ENCODE results near the gene GRM1. TPM values are rescaled to one million over a fixed set of nuclear protein-coding genes. Genes with fewer than 3 reads are reported as not detected.
"Not testable (repeated sequence)": the region's sequence is repeated elsewhere in the genome, so short reads cannot be mapped to it uniquely, and the experiment has no call there.

Gene GRM1
- total and polyA plus RNA-seq, 7 experiments from 2014 or later = not detected

- no peak overlapping the region for H3K27ac Mint-ChIP-seq
Observed at GRCh38 chr6:146219101-146219500, 190.2 kb downstream of the GRM1 start.

GRCh38 chr6:146224449-146224848 is 195.6 kb downstream of the GRM1 start:
- Mint-ChIP-seq H3K27me3 (peaks cover 0 to 4% (median 0%) of the 10 kb centered on the region in 5 donors), H3K36me3 (no peaks in the 10 kb centered on the region), H3K27ac (no peak overlapping the region), H3K4me3 (no peak overlapping the region), H3K9me3 (peaks cover 0 to 5% (median 0%) of the 10 kb centered on the region in 11 donors), H3K4me1 (no peaks in the 10 kb centered on the region)
- Histone ChIP-seq H3K4me3 (ENCODE audit: low read length) (no peak overlapping the region), H3K9me3 (ENCODE audit: control insufficient read depth in 2 of 3, low read length in 3 of 3) (no peaks in the 10 kb centered on the region), H3K4me1 (ENCODE audit: control insufficient read depth in 2 of 2, insufficient read depth in 2 of 2, low read length in 2 of 2) (no peaks in the 10 kb centered on the region), H3K27ac (ENCODE audit: low read depth, low read length) (no peak overlapping the region), H3K27me3 (ENCODE audit: control insufficient read depth in 2 of 2, insufficient read depth in 2 of 2, low read length in 2 of 2) (no peaks in the 10 kb centered on the region), H3K36me3 (ENCODE audit: control insufficient read depth in 2 of 3, insufficient read depth in 3 of 3, low read length in 3 of 3) (no peaks in the 10 kb centered on the region)
- CTCF ChIA-PET = interaction anchor here (0.5 kb wide), 1 partner anchor 440 kb away, joined by 3 read pairs; no protein-coding TSS in a partner anchor
- intact Hi-C loops (cut with micrococcal nuclease) = no loop called here
- no peak for DNase-seq
- ATAC-seq = no peak
- POLR2A ChIA-PET = no interaction called here

More at GRCh38 chr6:146219101-146219500, 190.2 kb downstream of the GRM1 start:
- Histone ChIP-seq H3K4me3 (ENCODE audit: low read length) (no peak overlapping the region), H3K27me3 (ENCODE audit: control insufficient read depth in 2 of 2, insufficient read depth in 2 of 2, low read length in 2 of 2) (no peaks in the 10 kb centered on the region), H3K27ac (ENCODE audit: low read depth, low read length) (no peak overlapping the region), H3K4me1 (ENCODE audit: control insufficient read depth in 2 of 2, insufficient read depth in 2 of 2, low read length in 2 of 2) (no peaks in the 10 kb centered on the region), H3K9me3 (ENCODE audit: control insufficient read depth in 2 of 3, low read length in 3 of 3) (no peaks in the 10 kb centered on the region), H3K36me3 (ENCODE audit: control insufficient read depth in 2 of 3, insufficient read depth in 3 of 3, low read length in 3 of 3) (no peaks in the 10 kb centered on the region)
- intact Hi-C loops (cut with micrococcal nuclease) = no loop called here
- ATAC-seq (no peak), DNase-seq (no peak)
- CTCF ChIA-PET = no interaction called here
- H3K9me3 Mint-ChIP-seq = peaks cover 0 to 5% (median 0%) of the 10 kb centered on the region in 11 donors
- H3K36me3 Mint-ChIP-seq = no peaks in the 10 kb centered on the region
- POLR2A ChIA-PET = no interaction called here
- H3K27me3 Mint-ChIP-seq = peaks cover 0 to 4% (median 0%) of the 10 kb centered on the region in 5 donors
- no peak overlapping the region for H3K4me3 Mint-ChIP-seq
- peaks cover 0 to 2% (median 0%) of the 10 kb centered on the region in 7 donors for H3K4me1 Mint-ChIP-seq

- no peak for ATAC-seq
- intact Hi-C loops (cut with micrococcal nuclease) = no loop called here
- Histone ChIP-seq H3K36me3 (ENCODE audit: control insufficient read depth in 2 of 3, insufficient read depth in 3 of 3, low read length in 3 of 3) (no peaks in the 10 kb centered on the region), H3K9me3 (ENCODE audit: control insufficient read depth in 2 of 3, low read length in 3 of 3) (no peaks in the 10 kb centered on the region), H3K27me3 (ENCODE audit: control insufficient read depth in 2 of 2, insufficient read depth in 2 of 2, low read length in 2 of 2) (no peaks in the 10 kb centered on the region), H3K4me1 (ENCODE audit: control insufficient read depth in 2 of 2, insufficient read depth in 2 of 2, low read length in 2 of 2) (no peaks in the 10 kb centered on the region), H3K4me3 (ENCODE audit: low read length) (no peak overlapping the region), H3K27ac (ENCODE audit: low read depth, low read length) (no peak overlapping the region)
- DNase-seq = no peak
- H3K9me3 Mint-ChIP-seq = peaks cover 0 to 5% (median 0%) of the 10 kb centered on the region in 11 donors
- H3K27ac Mint-ChIP-seq = no peak overlapping the region
- H3K27me3 Mint-ChIP-seq = peaks cover 0 to 4% (median 0%) of the 10 kb centered on the region in 5 donors
- H3K4me3 Mint-ChIP-seq = no peak overlapping the region
- ChIA-PET CTCF (interaction anchor here (0.5 kb wide), 1 partner anchor 439 kb away, joined by 3 read pairs; no protein-coding TSS in a partner anchor), POLR2A (no interaction called here)
- no peaks in the 10 kb centered on the region for H3K36me3 Mint-ChIP-seq
- no peaks in the 10 kb centered on the region for H3K4me1 Mint-ChIP-seq
Observed at GRCh38 chr6:146224988-146225387, 196.1 kb downstream of the GRM1 start.

- Mint-ChIP-seq H3K27ac (no peak overlapping the region), H3K27me3 (peaks cover 0 to 11% (median 5%) of the 10 kb centered on the region in 5 donors), H3K4me3 (no peak overlapping the region), H3K36me3 (no peaks in the 10 kb centered on the region), H3K9me3 (peaks cover 0 to 12% (median 5%) of the 10 kb centered on the region in 11 donors), H3K4me1 (no peaks in the 10 kb centered on the region)
- H3K4me1 ChIP-seq (ENCODE audit: control insufficient read depth in 2 of 2, insufficient read depth in 2 of 2, low read length in 2 of 2) = no peaks in the 10 kb centered on the region
- no peaks in the 10 kb centered on the region for H3K27me3 ChIP-seq (ENCODE audit: control insufficient read depth in 2 of 2, insufficient read depth in 2 of 2, low read length in 2 of 2)
- POLR2A ChIA-PET = no interaction called here
- DNase-seq (no peak), ATAC-seq (no peak)
- H3K4me3 ChIP-seq (ENCODE audit: low read length) = no peak overlapping the region
- intact Hi-C loops (cut with micrococcal nuclease) = no loop called here
- no peaks in the 10 kb centered on the region for H3K9me3 ChIP-seq (ENCODE audit: control insufficient read depth in 2 of 3, low read length in 3 of 3)
- no peak overlapping the region for H3K27ac ChIP-seq (ENCODE audit: low read depth, low read length)
- no peaks in the 10 kb centered on the region for H3K36me3 ChIP-seq (ENCODE audit: control insufficient read depth in 2 of 3, insufficient read depth in 3 of 3, low read length in 3 of 3)
- CTCF ChIA-PET = no interaction called here
Observed at GRCh38 chr6:146240322-146240721, 211.5 kb downstream of the GRM1 start.

- no peaks in the 10 kb centered on the region for H3K9me3 ChIP-seq (ENCODE audit: control insufficient read depth in 2 of 3, low read length in 3 of 3)
- Mint-ChIP-seq H3K27me3 (peaks cover 0 to 11% (median 5%) of the 10 kb centered on the region in 5 donors), H3K27ac (no peak overlapping the region), H3K9me3 (peaks cover 0 to 12% (median 5%) of the 10 kb centered on the region in 11 donors), H3K4me1 (no peaks in the 10 kb centered on the region), H3K4me3 (no peak overlapping the region), H3K36me3 (no peaks in the 10 kb centered on the region)
- POLR2A ChIA-PET = no interaction called here
- H3K4me1 ChIP-seq (ENCODE audit: control insufficient read depth in 2 of 2, insufficient read depth in 2 of 2, low read length in 2 of 2) = no peaks in the 10 kb centered on the region
- no peak for DNase-seq
- ATAC-seq = no peak
- H3K27me3 ChIP-seq (ENCODE audit: control insufficient read depth in 2 of 2, insufficient read depth in 2 of 2, low read length in 2 of 2) = no peaks in the 10 kb centered on the region
- H3K4me3 ChIP-seq (ENCODE audit: low read length) = no peak overlapping the region
- CTCF ChIA-PET = no interaction called here
- H3K27ac ChIP-seq (ENCODE audit: low read depth, low read length) = no peak overlapping the region
- no peaks in the 10 kb centered on the region for H3K36me3 ChIP-seq (ENCODE audit: control insufficient read depth in 2 of 3, insufficient read depth in 3 of 3, low read length in 3 of 3)
- intact Hi-C loops (cut with micrococcal nuclease) = no loop called here
Observed at GRCh38 chr6:146240807-146241206, 211.9 kb downstream of the GRM1 start.

GRCh38 chr6:146243646-146244045 is 214.8 kb downstream of the GRM1 start:
- H3K4me3 Mint-ChIP-seq; H3K36me3 ChIP-seq (ENCODE audit: control insufficient read depth in 2 of 3, insufficient read depth in 3 of 3, low read length in 3 of 3); CTCF ChIA-PET; H3K4me1 ChIP-seq (ENCODE audit: control insufficient read depth in 2 of 2, insufficient read depth in 2 of 2, low read length in 2 of 2); H3K27me3 ChIP-seq (ENCODE audit: control insufficient read depth in 2 of 2, insufficient read depth in 2 of 2, low read length in 2 of 2); intact Hi-C loops (cut with micrococcal nuclease); H3K36me3 Mint-ChIP-seq; H3K9me3 ChIP-seq (ENCODE audit: control insufficient read depth in 2 of 3, low read length in 3 of 3); DNase-seq; H3K27ac ChIP-seq (ENCODE audit: low read depth, low read length); POLR2A ChIA-PET; H3K4me3 ChIP-seq (ENCODE audit: low read length); H3K27ac Mint-ChIP-seq; ATAC-seq; H3K4me1 Mint-ChIP-seq: not testable (repeated sequence)
- peaks cover 0 to 12% (median 5%) of the 10 kb centered on the region in 11 donors for H3K9me3 Mint-ChIP-seq
- H3K27me3 Mint-ChIP-seq = peaks cover 0 to 10% (median 5%) of the 10 kb centered on the region in 5 donors

GRCh38 chr6:146244630-146245143 is 215.8 kb downstream of the GRM1 start:
- Histone ChIP-seq H3K36me3 (ENCODE audit: control insufficient read depth in 2 of 3, insufficient read depth in 3 of 3, low read length in 3 of 3) (no peaks in the 10 kb centered on the region), H3K27ac (ENCODE audit: low read depth, low read length) (no peak overlapping the region), H3K4me1 (ENCODE audit: control insufficient read depth in 2 of 2, insufficient read depth in 2 of 2, low read length in 2 of 2) (no peaks in the 10 kb centered on the region), H3K27me3 (ENCODE audit: control insufficient read depth in 2 of 2, insufficient read depth in 2 of 2, low read length in 2 of 2) (no peaks in the 10 kb centered on the region), H3K4me3 (ENCODE audit: low read length) (no peak overlapping the region), H3K9me3 (ENCODE audit: control insufficient read depth in 2 of 3, low read length in 3 of 3) (no peaks in the 10 kb centered on the region)
- Mint-ChIP-seq H3K4me3 (no peak overlapping the region), H3K27me3 (peaks cover 0 to 10% (median 0%) of the 10 kb centered on the region in 5 donors), H3K4me1 (no peaks in the 10 kb centered on the region), H3K36me3 (no peaks in the 10 kb centered on the region), H3K9me3 (peaks cover 0 to 12% (median 5%) of the 10 kb centered on the region in 11 donors), H3K27ac (no peak overlapping the region)
- no peak for ATAC-seq
- CTCF ChIA-PET = no interaction called here
- POLR2A ChIA-PET = no interaction called here
- intact Hi-C loops (cut with micrococcal nuclease) = no loop called here
- DNase-seq = no peak
